ENCODE measurements around the gene ANKH.

The ANKH gene

DNA sequence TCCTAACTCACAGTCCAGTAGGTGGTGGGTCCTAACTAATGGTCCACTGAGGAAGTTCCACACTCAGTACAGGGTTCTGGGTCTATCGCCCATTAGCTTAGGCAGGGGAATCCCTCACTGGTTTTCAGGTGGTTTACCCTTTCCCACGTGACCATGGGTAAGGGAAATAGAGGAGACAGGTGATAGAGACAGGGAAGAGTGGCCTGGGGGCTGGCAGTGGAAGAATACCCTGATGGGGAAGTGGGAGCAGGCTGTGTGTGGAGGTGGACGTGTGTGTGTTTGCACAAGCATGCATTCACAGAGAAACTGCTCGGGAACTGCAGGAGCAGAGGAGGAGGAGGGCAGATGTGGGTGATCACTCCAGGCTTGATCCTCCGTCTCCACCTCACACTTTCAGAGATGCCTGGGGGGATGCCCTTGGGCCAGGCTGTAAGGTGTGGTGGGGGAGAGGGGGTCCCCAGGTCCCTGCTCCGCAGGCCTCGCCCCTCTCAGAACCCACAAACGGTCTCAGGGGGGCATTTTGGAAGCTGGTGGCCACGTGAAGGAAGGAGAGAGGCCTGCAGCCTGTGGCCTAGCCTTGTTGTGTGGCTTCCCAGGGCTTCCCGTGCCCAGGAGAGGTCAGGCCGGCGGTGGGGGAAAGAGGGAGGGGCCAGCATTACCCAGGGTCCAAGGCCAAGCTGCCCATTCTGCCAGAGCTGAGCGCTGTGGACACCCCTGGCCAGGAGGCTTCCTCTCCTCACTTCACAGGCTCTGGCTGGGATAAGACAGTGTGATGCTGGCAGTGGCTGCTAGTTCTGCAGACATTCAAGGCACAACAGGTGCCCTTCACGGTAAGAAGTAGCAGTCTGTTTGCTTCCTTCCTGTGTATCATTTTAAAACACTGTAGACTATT lies 127.0 kb downstream of the ANKH start:
- no peak for TF ChIP-seq USF1 (IDR thresholded peaks at IDR 0.05)
- TF ChIP-seq TAF1 (IDR thresholded peaks at IDR 0.05; ENCODE audit: low read depth), result no peak
- no peak for TF ChIP-seq YY1 (IDR thresholded peaks at IDR 0.05; ENCODE audit: low read depth)
- TF ChIP-seq REST (IDR thresholded peaks at IDR 0.05; ENCODE audit: low read depth), result no peak
- no peak for TF ChIP-seq CEBPB (IDR thresholded peaks at IDR 0.05)
- TF ChIP-seq CREB1 (IDR thresholded peaks at IDR 0.05; ENCODE audit: low read depth), result no peak
- TF ChIP-seq NFIC (IDR thresholded peaks at IDR 0.05), result no peak
- no peak for TF ChIP-seq EGR1 (IDR thresholded peaks at IDR 0.05)
- TF ChIP-seq, protein P1, sequence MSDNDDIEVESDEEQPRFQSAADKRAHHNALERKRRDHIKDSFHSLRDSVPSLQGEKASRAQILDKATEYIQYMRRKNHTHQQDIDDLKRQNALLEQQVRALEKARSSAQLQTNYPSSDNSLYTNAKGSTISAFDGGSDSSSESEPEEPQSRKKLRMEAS (IDR thresholded peaks at IDR 0.05), result no peak
- no peak for TF ChIP-seq TEAD4 (IDR thresholded peaks at IDR 0.05)
- no peak for TF ChIP-seq RAD21 (IDR thresholded peaks at IDR 0.05; ENCODE audit: low read depth)
- TF ChIP-seq EP300 (IDR thresholded peaks at IDR 0.05; ENCODE audit: borderline replicate concordance), result no peak
- TF ChIP-seq ZBTB7A (IDR thresholded peaks at IDR 0.05; ENCODE audit: low read depth), result no peak
- TF ChIP-seq FOXM1 (IDR thresholded peaks at IDR 0.05; ENCODE audit: borderline replicate concordance, low read depth), result no peak
- TF ChIP-seq TCF12 (IDR thresholded peaks at IDR 0.05; ENCODE audit: low read depth), result no peak

DNA sequence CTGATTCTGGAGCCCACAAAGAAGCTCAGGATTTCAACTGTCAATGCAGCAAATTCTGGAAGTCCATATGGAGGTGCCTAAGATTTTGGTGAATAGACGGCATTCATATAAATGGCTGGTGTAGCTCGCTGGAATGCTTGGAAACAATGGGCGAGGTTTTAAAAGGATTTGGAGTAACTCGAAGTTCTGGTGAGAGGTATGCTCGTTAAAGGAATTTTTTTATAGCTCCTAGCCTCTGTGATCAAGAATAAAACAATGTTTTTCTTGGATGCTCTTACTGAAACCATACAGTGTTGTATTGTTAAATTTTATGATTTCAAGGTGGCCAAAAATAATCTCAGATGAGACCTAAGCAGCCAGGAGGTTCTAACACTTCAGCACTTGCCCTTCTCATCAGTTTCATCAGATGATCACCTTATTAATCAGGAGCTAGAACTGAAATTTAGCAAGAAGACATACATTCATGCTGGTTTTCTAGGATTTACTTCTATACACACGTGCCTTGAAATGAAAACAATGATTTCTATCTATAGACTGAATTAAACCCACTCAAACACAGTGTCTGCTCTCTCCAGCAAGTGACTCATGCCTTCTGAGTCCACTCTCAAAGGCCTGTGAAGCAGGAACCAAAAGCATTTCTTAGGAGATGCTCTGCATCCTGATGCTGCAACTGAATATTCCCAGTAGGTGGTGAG lies 127.8 kb downstream of the ANKH start:
- TF ChIP-seq REST (IDR thresholded peaks at IDR 0.05; ENCODE audit: low read depth) (no peak), TEAD4 (IDR thresholded peaks at IDR 0.05) (no peak), YY1 (IDR thresholded peaks at IDR 0.05; ENCODE audit: low read depth) (no peak), CREB1 (IDR thresholded peaks at IDR 0.05; ENCODE audit: low read depth) (no peak), EGR1 (IDR thresholded peaks at IDR 0.05) (no peak), CEBPB (IDR thresholded peaks at IDR 0.05) (no peak), TAF1 (IDR thresholded peaks at IDR 0.05; ENCODE audit: low read depth) (no peak), ZBTB7A (IDR thresholded peaks at IDR 0.05; ENCODE audit: low read depth) (no peak), TCF12 (IDR thresholded peaks at IDR 0.05; ENCODE audit: low read depth) (no peak), EP300 (IDR thresholded peaks at IDR 0.05; ENCODE audit: borderline replicate concordance) (no peak), RAD21 (IDR thresholded peaks at IDR 0.05; ENCODE audit: low read depth) (no peak), USF1 (IDR thresholded peaks at IDR 0.05) (no peak), FOXM1 (IDR thresholded peaks at IDR 0.05; ENCODE audit: borderline replicate concordance, low read depth) (no peak), NFIC (IDR thresholded peaks at IDR 0.05) (no peak)
- TF ChIP-seq, protein P1 (IDR thresholded peaks at IDR 0.05), result no peak

DNA sequence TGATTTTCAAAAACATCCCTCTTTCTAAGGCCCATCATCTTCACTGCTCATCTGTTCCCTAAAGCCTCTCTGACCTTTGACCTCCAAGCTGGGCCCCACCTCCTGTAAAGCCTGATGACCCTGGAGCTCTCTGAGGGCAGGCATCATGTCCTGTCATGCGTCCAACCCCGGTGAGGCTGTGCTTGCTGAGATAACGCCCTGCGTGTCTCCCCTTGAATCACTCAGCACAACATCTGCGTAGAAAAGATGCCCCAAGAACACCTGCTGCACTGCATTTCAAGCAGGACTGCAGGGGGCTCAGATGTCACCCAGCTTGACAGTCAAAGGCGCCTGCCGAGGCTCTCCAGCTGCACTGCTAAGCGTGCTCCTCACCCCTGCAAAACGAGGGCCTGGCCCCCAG lies 129.1 kb downstream of the ANKH start:
- TF ChIP-seq, protein P1 (IDR thresholded peaks at IDR 0.05), result no peak
- no peak for TF ChIP-seq FOXM1 (IDR thresholded peaks at IDR 0.05; ENCODE audit: borderline replicate concordance, low read depth)
- no peak for TF ChIP-seq CREB1 (IDR thresholded peaks at IDR 0.05; ENCODE audit: low read depth)
- no peak for TF ChIP-seq NFIC (IDR thresholded peaks at IDR 0.05)
- no peak for TF ChIP-seq EP300 (IDR thresholded peaks at IDR 0.05; ENCODE audit: borderline replicate concordance)
- no peak for TF ChIP-seq TAF1 (IDR thresholded peaks at IDR 0.05; ENCODE audit: low read depth)
- no peak for TF ChIP-seq TCF12 (IDR thresholded peaks at IDR 0.05; ENCODE audit: low read depth)
- no peak for TF ChIP-seq ZBTB7A (IDR thresholded peaks at IDR 0.05; ENCODE audit: low read depth)
- TF ChIP-seq CEBPB (IDR thresholded peaks at IDR 0.05), result no peak
- TF ChIP-seq TEAD4 (IDR thresholded peaks at IDR 0.05), result no peak
- TF ChIP-seq USF1 (IDR thresholded peaks at IDR 0.05), result no peak
- TF ChIP-seq YY1 (IDR thresholded peaks at IDR 0.05; ENCODE audit: low read depth), result no peak
- no peak for TF ChIP-seq EGR1 (IDR thresholded peaks at IDR 0.05)
- TF ChIP-seq REST (IDR thresholded peaks at IDR 0.05; ENCODE audit: low read depth), result no peak
- no peak for TF ChIP-seq RAD21 (IDR thresholded peaks at IDR 0.05; ENCODE audit: low read depth)

Measured in Ishikawa (cell line).